HepG2 (cell line): ENCODE measurements around the gene TM4SF18. TPM values are rescaled to one million over a fixed set of nuclear protein-coding genes. Genes with fewer than 3 reads are reported as not detected.

Experiments
- ARID2 ChIP-seq: sonication (generic); formaldehyde crosslinking; IDR thresholded peaks from 2 replicates; pipeline ENCODE4 v1.8.1; 2022; ENCODE audit warnings: mild to moderate bottlenecking, missing genetic modification reagents, borderline replicate concordance
- BRCA1 ChIP-seq: sonication (generic); formaldehyde crosslinking; IDR thresholded peaks from 2 replicates; pipeline ENCODE4 v1.4.0; 2020; ENCODE audit warnings: missing genetic modification reagents
- CCDC6 ChIP-seq: sonication (generic); formaldehyde crosslinking; IDR thresholded peaks from 2 replicates; pipeline ENCODE4 v1.8.1; 2022; ENCODE audit warnings: mild to moderate bottlenecking, missing genetic modification reagents, moderate library complexity
- ELF4 ChIP-seq: sonication (generic); formaldehyde crosslinking; IDR thresholded peaks from 2 replicates; pipeline ENCODE4 v1.5.0; 2020; ENCODE audit warnings: missing genetic modification reagents, mild to moderate bottlenecking, moderate library complexity, borderline replicate concordance
- FOSL1 ChIP-seq: sonication (generic); formaldehyde crosslinking; IDR thresholded peaks from 2 replicates; pipeline ENCODE4 v1.9.0; 2021; ENCODE audit warnings: missing genetic modification reagents, borderline replicate concordance
- HNRNPK ChIP-seq: fragments of 200-400 bp; formaldehyde crosslinking; IDR thresholded peaks from 2 replicates; pipeline ENCODE4 v1.6.1; 2018; ENCODE audit warnings: low read length, low read depth, moderate library complexity, mild to moderate bottlenecking; ENCODE audit not compliant: poor library complexity, severe bottlenecking
- HOXA9 ChIP-seq: sonication (generic); formaldehyde crosslinking; IDR thresholded peaks from 2 replicates; pipeline ENCODE4 v1.8.1; 2022; ENCODE audit warnings: missing genetic modification reagents, mild to moderate bottlenecking, moderate library complexity, borderline replicate concordance
- MTF1 ChIP-seq: sonication (generic); formaldehyde crosslinking; IDR thresholded peaks from 2 replicates; pipeline ENCODE4 v1.5.0; 2020; ENCODE audit warnings: missing genetic modification reagents
- MXD4 ChIP-seq: IDR thresholded peaks from 2 replicates; pipeline ENCODE4 v1.6.1; 2016; ENCODE audit warnings: mild to moderate bottlenecking, missing biosample characterization, missing genetic modification reagents
- NFE2L2 ChIP-seq: fragments of 150-350 bp; IDR thresholded peaks from 2 replicates; pipeline ENCODE4 v1.6.1; 2014; ENCODE audit warnings: low read length
- POGZ ChIP-seq: sonication (generic); formaldehyde crosslinking; IDR thresholded peaks from 2 replicates; pipeline ENCODE4 v1.4.0; 2020; ENCODE audit warnings: mild to moderate bottlenecking, missing genetic modification reagents
- STAT5B ChIP-seq: sonication (generic); formaldehyde crosslinking; IDR thresholded peaks from 2 replicates; pipeline ENCODE4 v1.4.0; 2020; ENCODE audit warnings: missing genetic modification reagents
- ZBTB7B ChIP-seq: sonication (generic); formaldehyde crosslinking; IDR thresholded peaks from 2 replicates; pipeline ENCODE4 v1.4.0; 2020; ENCODE audit warnings: missing genetic modification reagents
- ZNF20 ChIP-seq: sonication (generic); formaldehyde crosslinking; IDR thresholded peaks from 2 replicates; pipeline ENCODE4 v1.4.0; 2020; ENCODE audit warnings: mild to moderate bottlenecking, moderate library complexity, missing genetic modification reagents
- ZNF232 ChIP-seq: sonication (generic); formaldehyde crosslinking; IDR thresholded peaks from 2 replicates; pipeline ENCODE4 v1.4.0; 2020; ENCODE audit warnings: missing genetic modification reagents, borderline replicate concordance
- ZNF749 ChIP-seq: sonication (generic); formaldehyde crosslinking; IDR thresholded peaks from 2 replicates; pipeline ENCODE4 v1.8.0; 2022; ENCODE audit warnings: mild to moderate bottlenecking, missing genetic modification reagents, moderate library complexity, borderline replicate concordance
- ZNF850 ChIP-seq: sonication (generic); formaldehyde crosslinking; conservative IDR thresholded peaks from 2 replicates; pipeline ENCODE4 v1.9.0; 2021; ENCODE audit warnings: mild to moderate bottlenecking, missing genetic modification reagents
- polyA plus RNA-seq, 8 experiments: library from polyadenylated mRNA; depleted of rRNA in 3 of 8; stranded (reverse) in 7 of 8; unstranded in 1 of 8; fragments of >200 nt; fragmentation: Illumina TruSeq in 4 of 8; extraction: Trizol in 4 of 8; gene quantifications; 2 replicates each; pipeline versions ENCODE4 v1.2.1 to v1.2.3, GENCODE V29; 2011 to 2016; ENCODE audit warnings: low read depth in 4 of 8, missing spikeins in 1 of 8, mixed read lengths in 1 of 8; ENCODE audit not compliant: insufficient read depth in 1 of 8
- total RNA-seq, 5 experiments: library from RNA; depleted of rRNA; stranded (reverse); fragments of >200 nt; fragmentation: Illumina TruSeq; extraction: Trizol; gene quantifications; 2 replicates each; pipeline ENCODE4 v1.2.3, GENCODE V29; 2016; ENCODE audit warnings: low read depth in 1 of 5
- TF ChIP-seq, protein P1 (sequence below): IDR thresholded peaks from 2 replicates; pipeline ENCODE4 v1.6.1; 2016
- TF ChIP-seq, protein P2 (sequence below): sonication (generic); formaldehyde crosslinking; IDR thresholded peaks from 2 replicates; pipeline ENCODE4 v1.5.1; 2020; ENCODE audit warnings: mild to moderate bottlenecking, missing genetic modification reagents, moderate library complexity
- TF ChIP-seq, protein P3 (sequence below): sonication (generic); formaldehyde crosslinking; IDR thresholded peaks from 2 replicates; pipeline ENCODE4 v1.8.0; 2022; ENCODE audit warnings: mild to moderate bottlenecking, missing genetic modification reagents, moderate library complexity
- TF ChIP-seq, protein P4 (sequence below): sonication (generic); formaldehyde crosslinking; IDR thresholded peaks from 2 replicates; pipeline ENCODE4 v1.5.0; 2020; ENCODE audit warnings: missing genetic modification reagents, mild to moderate bottlenecking, borderline replicate concordance
- TF ChIP-seq, protein P5 (sequence below): IDR thresholded peaks from 2 replicates; pipeline ENCODE4 v1.6.1; 2016; ENCODE audit warnings: low read depth

The TM4SF18 gene
- total and polyA plus RNA-seq, 2 of the 13 experiments (the other 11 are each of a cell fraction or from before 2014, with no cell fraction given), result 0.15 TPM; not detected in 1

DNA sequence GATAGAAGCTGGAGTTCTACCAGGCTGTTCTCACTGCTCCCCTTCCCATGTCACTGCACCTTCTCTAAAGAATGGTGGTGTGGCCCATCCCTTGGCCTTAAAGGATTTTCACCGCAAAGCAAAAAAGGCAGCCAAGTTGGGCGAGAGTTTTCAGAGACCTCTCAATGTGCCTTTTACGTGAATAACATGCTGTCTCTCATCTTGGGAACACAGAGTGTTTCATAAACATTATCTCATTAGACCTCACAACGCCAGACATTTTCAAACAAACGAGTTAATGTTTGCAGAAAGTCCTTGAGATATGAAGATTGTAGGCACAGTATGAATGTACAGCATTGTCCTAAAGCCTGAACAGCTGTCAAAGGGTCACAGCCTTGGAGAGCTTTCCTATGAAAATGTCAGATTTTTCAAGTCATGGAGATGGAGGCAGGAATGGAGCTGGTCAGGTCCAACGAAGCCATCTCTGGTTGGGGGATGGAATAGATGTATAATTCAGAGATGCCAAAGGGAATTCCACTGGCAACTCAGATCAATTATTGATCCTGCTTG lies 22.7 kb upstream of the TM4SF18 start (continued):
- TF ChIP-seq, protein P1, sequence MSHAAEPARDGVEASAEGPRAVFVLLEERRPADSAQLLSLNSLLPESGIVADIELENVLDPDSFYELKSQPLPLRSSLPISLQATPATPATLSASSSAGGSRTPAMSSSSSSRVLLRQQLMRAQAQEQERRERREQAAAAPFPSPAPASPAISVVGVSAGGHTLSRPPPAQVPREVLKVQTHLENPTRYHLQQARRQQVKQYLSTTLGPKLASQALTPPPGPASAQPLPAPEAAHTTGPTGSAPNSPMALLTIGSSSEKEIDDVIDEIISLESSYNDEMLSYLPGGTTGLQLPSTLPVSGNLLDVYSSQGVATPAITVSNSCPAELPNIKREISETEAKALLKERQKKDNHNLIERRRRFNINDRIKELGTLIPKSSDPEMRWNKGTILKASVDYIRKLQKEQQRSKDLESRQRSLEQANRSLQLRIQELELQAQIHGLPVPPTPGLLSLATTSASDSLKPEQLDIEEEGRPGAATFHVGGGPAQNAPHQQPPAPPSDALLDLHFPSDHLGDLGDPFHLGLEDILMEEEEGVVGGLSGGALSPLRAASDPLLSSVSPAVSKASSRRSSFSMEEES (CRISPR knock-in tag), result peak; percentile 79; the same call in 1 of the 2 replicates
- TF ChIP-seq ELF4 (no peak), HNRNPK (no peak), ZNF232 (CRISPR knock-in tag) (peak; percentile 89; the same call in 1 of the 2 replicates), ZBTB7B (CRISPR knock-in tag) (peak; percentile 63; the same call in 1 of the 2 replicates), ZNF749 (CRISPR knock-in tag) (no peak), NFE2L2 (no peak; the same call in 1 of the 2 replicates), STAT5B (CRISPR knock-in tag) (no peak), ARID2 (CRISPR knock-in tag) (peak; percentile 88), ZNF20 (CRISPR knock-in tag) (no peak), POGZ (CRISPR knock-in tag) (peak; percentile 79), BRCA1 (CRISPR knock-in tag) (0 out of 2 replicates have a peak, but pooled peaks have one; percentile 72), HOXA9 (no peak), MXD4 (CRISPR knock-in tag) (no peak), ZNF850 (no peak), FOSL1 (peak; percentile 31; the same call in 1 of the 2 replicates), CCDC6 (CRISPR knock-in tag) (peak; percentile 49; the same call in 1 of the 2 replicates), MTF1 (CRISPR knock-in tag) (no peak)
- TF ChIP-seq, protein P2, sequence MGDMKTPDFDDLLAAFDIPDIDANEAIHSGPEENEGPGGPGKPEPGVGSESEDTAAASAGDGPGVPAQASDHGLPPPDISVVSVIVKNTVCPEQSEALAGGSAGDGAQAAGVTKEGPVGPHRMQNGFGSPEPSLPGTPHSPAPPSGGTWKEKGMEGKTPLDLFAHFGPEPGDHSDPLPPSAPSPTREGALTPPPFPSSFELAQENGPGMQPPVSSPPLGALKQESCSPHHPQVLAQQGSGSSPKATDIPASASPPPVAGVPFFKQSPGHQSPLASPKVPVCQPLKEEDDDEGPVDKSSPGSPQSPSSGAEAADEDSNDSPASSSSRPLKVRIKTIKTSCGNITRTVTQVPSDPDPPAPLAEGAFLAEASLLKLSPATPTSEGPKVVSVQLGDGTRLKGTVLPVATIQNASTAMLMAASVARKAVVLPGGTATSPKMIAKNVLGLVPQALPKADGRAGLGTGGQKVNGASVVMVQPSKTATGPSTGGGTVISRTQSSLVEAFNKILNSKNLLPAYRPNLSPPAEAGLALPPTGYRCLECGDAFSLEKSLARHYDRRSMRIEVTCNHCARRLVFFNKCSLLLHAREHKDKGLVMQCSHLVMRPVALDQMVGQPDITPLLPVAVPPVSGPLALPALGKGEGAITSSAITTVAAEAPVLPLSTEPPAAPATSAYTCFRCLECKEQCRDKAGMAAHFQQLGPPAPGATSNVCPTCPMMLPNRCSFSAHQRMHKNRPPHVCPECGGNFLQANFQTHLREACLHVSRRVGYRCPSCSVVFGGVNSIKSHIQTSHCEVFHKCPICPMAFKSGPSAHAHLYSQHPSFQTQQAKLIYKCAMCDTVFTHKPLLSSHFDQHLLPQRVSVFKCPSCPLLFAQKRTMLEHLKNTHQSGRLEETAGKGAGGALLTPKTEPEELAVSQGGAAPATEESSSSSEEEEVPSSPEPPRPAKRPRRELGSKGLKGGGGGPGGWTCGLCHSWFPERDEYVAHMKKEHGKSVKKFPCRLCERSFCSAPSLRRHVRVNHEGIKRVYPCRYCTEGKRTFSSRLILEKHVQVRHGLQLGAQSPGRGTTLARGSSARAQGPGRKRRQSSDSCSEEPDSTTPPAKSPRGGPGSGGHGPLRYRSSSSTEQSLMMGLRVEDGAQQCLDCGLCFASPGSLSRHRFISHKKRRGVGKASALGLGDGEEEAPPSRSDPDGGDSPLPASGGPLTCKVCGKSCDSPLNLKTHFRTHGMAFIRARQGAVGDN (CRISPR knock-in tag), result no peak
- TF ChIP-seq, protein P3, sequence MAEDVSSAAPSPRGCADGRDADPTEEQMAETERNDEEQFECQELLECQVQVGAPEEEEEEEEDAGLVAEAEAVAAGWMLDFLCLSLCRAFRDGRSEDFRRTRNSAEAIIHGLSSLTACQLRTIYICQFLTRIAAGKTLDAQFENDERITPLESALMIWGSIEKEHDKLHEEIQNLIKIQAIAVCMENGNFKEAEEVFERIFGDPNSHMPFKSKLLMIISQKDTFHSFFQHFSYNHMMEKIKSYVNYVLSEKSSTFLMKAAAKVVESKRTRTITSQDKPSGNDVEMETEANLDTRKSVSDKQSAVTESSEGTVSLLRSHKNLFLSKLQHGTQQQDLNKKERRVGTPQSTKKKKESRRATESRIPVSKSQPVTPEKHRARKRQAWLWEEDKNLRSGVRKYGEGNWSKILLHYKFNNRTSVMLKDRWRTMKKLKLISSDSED (CRISPR knock-in tag), result no peak
- TF ChIP-seq, protein P4, sequence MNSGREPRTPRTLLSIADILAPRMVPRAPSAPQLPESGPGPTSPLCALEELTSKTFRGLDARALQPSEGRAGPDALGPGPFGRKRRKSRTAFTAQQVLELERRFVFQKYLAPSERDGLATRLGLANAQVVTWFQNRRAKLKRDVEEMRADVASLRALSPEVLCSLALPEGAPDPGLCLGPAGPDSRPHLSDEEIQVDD, result no peak
- TF ChIP-seq, protein P5, sequence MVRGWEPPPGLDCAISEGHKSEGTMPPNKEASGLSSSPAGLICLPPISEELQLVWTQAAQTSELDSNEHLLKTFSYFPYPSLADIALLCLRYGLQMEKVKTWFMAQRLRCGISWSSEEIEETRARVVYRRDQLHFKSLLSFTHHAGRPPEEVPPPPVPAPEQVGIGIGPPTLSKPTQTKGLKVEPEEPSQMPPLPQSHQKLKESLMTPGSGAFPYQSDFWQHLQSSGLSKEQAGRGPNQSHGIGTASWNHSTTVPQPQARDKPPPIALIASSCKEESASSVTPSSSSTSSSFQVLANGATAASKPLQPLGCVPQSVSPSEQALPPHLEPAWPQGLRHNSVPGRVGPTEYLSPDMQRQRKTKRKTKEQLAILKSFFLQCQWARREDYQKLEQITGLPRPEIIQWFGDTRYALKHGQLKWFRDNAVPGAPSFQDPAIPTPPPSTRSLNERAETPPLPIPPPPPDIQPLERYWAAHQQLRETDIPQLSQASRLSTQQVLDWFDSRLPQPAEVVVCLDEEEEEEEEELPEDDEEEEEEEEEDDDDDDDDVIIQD, result peak; percentile 86; the same call in 1 of the 2 replicates
